Measurements from ENCODE around the gene EDEM3.
"Not testable (repeated sequence)": the region's sequence is repeated elsewhere in the genome, so short reads cannot be mapped to it uniquely, and the experiment has no call there.

The EDEM3 gene

GRCh38 chr1:184785529-184785928 is 30.9 kb upstream of the EDEM3 start:
- H3K9ac ChIP-seq (ENCODE audit: low read depth, low read length, poor library complexity): no peak overlapping the region
- no peaks in the 10 kb centered on the region for H3K36me3 ChIP-seq (replicated peaks in 1 of 2; ENCODE audit: control insufficient read depth in 2 of 2, insufficient read depth in 2 of 2, low read length in 2 of 2)
- no peak overlapping the region for H2BK12ac ChIP-seq (ENCODE audit: low read length)
- H3K4me2 ChIP-seq (ENCODE audit: insufficient read depth, low read length, poor library complexity, severe bottlenecking): no peak overlapping the region
- H3K4me3 ChIP-seq (ENCODE audit: low read length in 2 of 2): no peak overlapping the region
- no peak overlapping the region for H2BK15ac ChIP-seq (ENCODE audit: low read length)
- DNase-seq (ENCODE audit: low spot score): no peak
- no peak overlapping the region for H3K4ac ChIP-seq (ENCODE audit: low read length)
- no peaks in the 10 kb centered on the region for H3K79me1 ChIP-seq (ENCODE audit: low read depth, low read length)
- H2AK5ac ChIP-seq (ENCODE audit: low read depth, low read length): no peak overlapping the region
- H3K18ac ChIP-seq (ENCODE audit: low read length): no peak overlapping the region
- no peak overlapping the region for H2BK5ac ChIP-seq (ENCODE audit: low read length)
- no peak overlapping the region for H4K8ac ChIP-seq (ENCODE audit: low read depth, low read length)
- no CpG with 5 or more reads among the region's 2 CpGs for WGBS, 2 donors (ENCODE audit: extremely low coverage in 2 of 2, insufficient read length in 2 of 2, insufficient replicate concordance in 1 of 2)
- no peaks in the 10 kb centered on the region for H3K27me3 ChIP-seq (ENCODE audit: control insufficient read depth in 3 of 3, insufficient read depth in 3 of 3, low read depth in 1 of 3, low read length in 3 of 3)
- H3K23ac ChIP-seq (ENCODE audit: low read depth, low read length, poor library complexity): no peak overlapping the region
- no peaks in the 10 kb centered on the region for H3K4me1 ChIP-seq (ENCODE audit: control insufficient read depth in 2 of 2, insufficient read depth in 1 of 2, low read depth in 1 of 2, low read length in 2 of 2)
- no peak overlapping the region for H4K91ac ChIP-seq (ENCODE audit: low read depth, low read length, poor library complexity)
- no peak overlapping the region for H2AFZ ChIP-seq (ENCODE audit: low read length)
- no peak overlapping the region for H3K14ac ChIP-seq (ENCODE audit: low read length)
- no peak overlapping the region for H3K27ac ChIP-seq (replicated peaks; ENCODE audit: low read length)
- peaks cover 0 to 9% of the 10 kb centered on the region in 2 donors for H3K9me3 ChIP-seq (replicated peaks in 1 of 2; ENCODE audit: control insufficient read depth in 2 of 2, insufficient read depth in 1 of 2, low read depth in 1 of 2, low read length in 2 of 2)
- no peak overlapping the region for H2BK120ac ChIP-seq (ENCODE audit: low read depth, low read length)

- not testable (repeated sequence) for H3K18ac ChIP-seq (ENCODE audit: low read length); H2BK12ac ChIP-seq (ENCODE audit: low read length); H2AFZ ChIP-seq (ENCODE audit: low read length); H3K4ac ChIP-seq (ENCODE audit: low read length); H3K27me3 ChIP-seq (ENCODE audit: control insufficient read depth in 3 of 3, insufficient read depth in 3 of 3, low read depth in 1 of 3, low read length in 3 of 3); H3K36me3 ChIP-seq (replicated peaks in 1 of 2; ENCODE audit: control insufficient read depth in 2 of 2, insufficient read depth in 2 of 2, low read length in 2 of 2); H2BK15ac ChIP-seq (ENCODE audit: low read length); H2BK120ac ChIP-seq (ENCODE audit: low read depth, low read length); H2AK5ac ChIP-seq (ENCODE audit: low read depth, low read length); H3K79me1 ChIP-seq (ENCODE audit: low read depth, low read length); H3K27ac ChIP-seq (replicated peaks; ENCODE audit: low read length); H3K4me3 ChIP-seq (ENCODE audit: low read length in 2 of 2); H3K4me1 ChIP-seq (ENCODE audit: control insufficient read depth in 2 of 2, insufficient read depth in 1 of 2, low read depth in 1 of 2, low read length in 2 of 2); DNase-seq (ENCODE audit: low spot score); H3K9ac ChIP-seq (ENCODE audit: low read depth, low read length, poor library complexity); H4K91ac ChIP-seq (ENCODE audit: low read depth, low read length, poor library complexity); H3K23ac ChIP-seq (ENCODE audit: low read depth, low read length, poor library complexity); H2BK5ac ChIP-seq (ENCODE audit: low read length); H4K8ac ChIP-seq (ENCODE audit: low read depth, low read length); H3K4me2 ChIP-seq (ENCODE audit: insufficient read depth, low read length, poor library complexity, severe bottlenecking); H3K14ac ChIP-seq (ENCODE audit: low read length); H3K9me3 ChIP-seq (replicated peaks in 1 of 2; ENCODE audit: control insufficient read depth in 2 of 2, insufficient read depth in 1 of 2, low read depth in 1 of 2, low read length in 2 of 2)
- WGBS, 2 donors (ENCODE audit: extremely low coverage in 2 of 2, insufficient read length in 2 of 2, insufficient replicate concordance in 1 of 2): no CpG with 5 or more reads among the region's 3 CpGs
These were observed 29.1 kb upstream of the EDEM3 start for GRCh38 chr1:184783723-184784122.

GRCh38 chr1:184781941-184782340 is 27.3 kb upstream of the EDEM3 start:
- peaks cover 0 to 9% of the 10 kb centered on the region in 2 donors for H3K9me3 ChIP-seq (replicated peaks in 1 of 2; ENCODE audit: control insufficient read depth in 2 of 2, insufficient read depth in 1 of 2, low read depth in 1 of 2, low read length in 2 of 2)
- no peaks in the 10 kb centered on the region for H3K79me1 ChIP-seq (ENCODE audit: low read depth, low read length)
- no peak overlapping the region for H2BK5ac ChIP-seq (ENCODE audit: low read length)
- H3K23ac ChIP-seq (ENCODE audit: low read depth, low read length, poor library complexity): no peak overlapping the region
- no peak overlapping the region for H2AK5ac ChIP-seq (ENCODE audit: low read depth, low read length)
- H3K4ac ChIP-seq (ENCODE audit: low read length): no peak overlapping the region
- no peak overlapping the region for H2BK120ac ChIP-seq (ENCODE audit: low read depth, low read length)
- no peaks in the 10 kb centered on the region for H3K4me1 ChIP-seq (ENCODE audit: control insufficient read depth in 2 of 2, insufficient read depth in 1 of 2, low read depth in 1 of 2, low read length in 2 of 2)
- no peak overlapping the region for H4K8ac ChIP-seq (ENCODE audit: low read depth, low read length)
- H3K27me3 ChIP-seq (ENCODE audit: control insufficient read depth in 3 of 3, insufficient read depth in 3 of 3, low read depth in 1 of 3, low read length in 3 of 3): no peaks in the 10 kb centered on the region
- DNase-seq (ENCODE audit: low spot score): no peak
- H2BK12ac ChIP-seq (ENCODE audit: low read length): no peak overlapping the region
- no peak overlapping the region for H2AFZ ChIP-seq (ENCODE audit: low read length)
- no peak overlapping the region for H4K91ac ChIP-seq (ENCODE audit: low read depth, low read length, poor library complexity)
- no peak overlapping the region for H3K14ac ChIP-seq (ENCODE audit: low read length)
- no peak overlapping the region for H3K27ac ChIP-seq (replicated peaks; ENCODE audit: low read length)
- H3K9ac ChIP-seq (ENCODE audit: low read depth, low read length, poor library complexity): no peak overlapping the region
- no peaks in the 10 kb centered on the region for H3K36me3 ChIP-seq (replicated peaks in 1 of 2; ENCODE audit: control insufficient read depth in 2 of 2, insufficient read depth in 2 of 2, low read length in 2 of 2)
- WGBS, 2 donors (ENCODE audit: extremely low coverage in 2 of 2, insufficient read length in 2 of 2, insufficient replicate concordance in 1 of 2): no CpG with 5 or more reads among the region's 1 CpG
- H3K4me2 ChIP-seq (ENCODE audit: insufficient read depth, low read length, poor library complexity, severe bottlenecking): no peak overlapping the region
- H3K4me3 ChIP-seq (ENCODE audit: low read length in 2 of 2): no peak overlapping the region
- no peak overlapping the region for H2BK15ac ChIP-seq (ENCODE audit: low read length)
- no peak overlapping the region for H3K18ac ChIP-seq (ENCODE audit: low read length)

GRCh38 chr1:184775885-184776284 is 21.2 kb upstream of the EDEM3 start:
- H3K27ac ChIP-seq (replicated peaks; ENCODE audit: low read length): no peak overlapping the region
- H3K27me3 ChIP-seq (ENCODE audit: control insufficient read depth in 3 of 3, insufficient read depth in 3 of 3, low read depth in 1 of 3, low read length in 3 of 3): no peaks in the 10 kb centered on the region
- no peak overlapping the region for H4K91ac ChIP-seq (ENCODE audit: low read depth, low read length, poor library complexity)
- no peak overlapping the region for H3K4me3 ChIP-seq (ENCODE audit: low read length in 2 of 2)
- no peak for DNase-seq (ENCODE audit: low spot score)
- no peak overlapping the region for H2AFZ ChIP-seq (ENCODE audit: low read length)
- H2BK5ac ChIP-seq (ENCODE audit: low read length): no peak overlapping the region
- no CpG with 5 or more reads among the region's 2 CpGs for WGBS, 2 donors (ENCODE audit: extremely low coverage in 2 of 2, insufficient read length in 2 of 2, insufficient replicate concordance in 1 of 2)
- no peaks in the 10 kb centered on the region for H3K79me1 ChIP-seq (ENCODE audit: low read depth, low read length)
- no peak overlapping the region for H2BK120ac ChIP-seq (ENCODE audit: low read depth, low read length)
- H3K9ac ChIP-seq (ENCODE audit: low read depth, low read length, poor library complexity): no peak overlapping the region
- H4K8ac ChIP-seq (ENCODE audit: low read depth, low read length): no peak overlapping the region
- no peak overlapping the region for H2BK15ac ChIP-seq (ENCODE audit: low read length)
- H3K36me3 ChIP-seq (replicated peaks in 1 of 2; ENCODE audit: control insufficient read depth in 2 of 2, insufficient read depth in 2 of 2, low read length in 2 of 2): no peaks in the 10 kb centered on the region
- H3K4ac ChIP-seq (ENCODE audit: low read length): no peak overlapping the region
- no peak overlapping the region for H3K14ac ChIP-seq (ENCODE audit: low read length)
- H3K4me1 ChIP-seq (ENCODE audit: control insufficient read depth in 2 of 2, insufficient read depth in 1 of 2, low read depth in 1 of 2, low read length in 2 of 2): no peaks in the 10 kb centered on the region
- H3K23ac ChIP-seq (ENCODE audit: low read depth, low read length, poor library complexity): no peak overlapping the region
- H3K9me3 ChIP-seq (replicated peaks in 1 of 2; ENCODE audit: control insufficient read depth in 2 of 2, insufficient read depth in 1 of 2, low read depth in 1 of 2, low read length in 2 of 2): no peaks in the 10 kb centered on the region
- H3K18ac ChIP-seq (ENCODE audit: low read length): no peak overlapping the region
- H3K4me2 ChIP-seq (ENCODE audit: insufficient read depth, low read length, poor library complexity, severe bottlenecking): no peak overlapping the region
- H2AK5ac ChIP-seq (ENCODE audit: low read depth, low read length): no peak overlapping the region
- no peak overlapping the region for H2BK12ac ChIP-seq (ENCODE audit: low read length)
